Tibial nerve (tissue), 4 donors: ENCODE results near the gene SDCCAG8.

Experiments
- EP300 ChIP-seq, 2 donors: sonication (generic); formaldehyde crosslinking; IDR thresholded peaks; one replicate each; pipeline ENCODE4 v1.6.1; 2017; ENCODE audit warnings: antibody characterized with exemption in 2 of 2, mild to moderate bottlenecking in 1 of 2
- TF ChIP-seq, protein P1 (sequence below), 5 experiments: fragments of 200-600 bp in 3 of 5; fragments of 450-650 bp in 2 of 5; sonication (generic) in 3 of 5; IDR thresholded peaks; one replicate each; pipeline ENCODE4 v1.5.1; 2016 to 2019; ENCODE audit warnings: antibody characterized with exemption in 5 of 5, mild to moderate bottlenecking in 3 of 5, moderate library complexity in 2 of 5

- no peak for TF ChIP-seq EP300 (IDR thresholded peaks at IDR 0.05)
- TF ChIP-seq, protein P1, sequence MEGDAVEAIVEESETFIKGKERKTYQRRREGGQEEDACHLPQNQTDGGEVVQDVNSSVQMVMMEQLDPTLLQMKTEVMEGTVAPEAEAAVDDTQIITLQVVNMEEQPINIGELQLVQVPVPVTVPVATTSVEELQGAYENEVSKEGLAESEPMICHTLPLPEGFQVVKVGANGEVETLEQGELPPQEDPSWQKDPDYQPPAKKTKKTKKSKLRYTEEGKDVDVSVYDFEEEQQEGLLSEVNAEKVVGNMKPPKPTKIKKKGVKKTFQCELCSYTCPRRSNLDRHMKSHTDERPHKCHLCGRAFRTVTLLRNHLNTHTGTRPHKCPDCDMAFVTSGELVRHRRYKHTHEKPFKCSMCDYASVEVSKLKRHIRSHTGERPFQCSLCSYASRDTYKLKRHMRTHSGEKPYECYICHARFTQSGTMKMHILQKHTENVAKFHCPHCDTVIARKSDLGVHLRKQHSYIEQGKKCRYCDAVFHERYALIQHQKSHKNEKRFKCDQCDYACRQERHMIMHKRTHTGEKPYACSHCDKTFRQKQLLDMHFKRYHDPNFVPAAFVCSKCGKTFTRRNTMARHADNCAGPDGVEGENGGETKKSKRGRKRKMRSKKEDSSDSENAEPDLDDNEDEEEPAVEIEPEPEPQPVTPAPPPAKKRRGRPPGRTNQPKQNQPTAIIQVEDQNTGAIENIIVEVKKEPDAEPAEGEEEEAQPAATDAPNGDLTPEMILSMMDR (IDR thresholded peaks at IDR 0.05) = no peak
Measured at GRCh38 chr1:243438815-243439214, 183.0 kb downstream of the SDCCAG8 start.
